OCI-LY1 (cell line): Measurements from ENCODE around the gene SLC46A1.
"Not testable (repeated sequence)": the region's sequence is repeated elsewhere in the genome, so short reads cannot be mapped to it uniquely, and the experiment has no call there.

Source experiments
- H2AFZ ChIP-seq: fragments of 200-600 bp; sonication (generic), shearing (Covaris generic); 2 replicates; pipeline ENCODE4 v1.6.0; 2014; ENCODE audit warnings: antibody characterized with exemption, mild to moderate bottlenecking, low read length
- H3F3A ChIP-seq: fragments of 200-600 bp; sonication (generic), shearing (Covaris generic); 2 replicates; pipeline ENCODE4 v1.6.0; 2014; ENCODE audit warnings: mild to moderate bottlenecking, antibody characterized with exemption, low read length, moderate library complexity; ENCODE audit not compliant: insufficient read depth
- H3K27ac ChIP-seq: fragments of 200-600 bp; sonication (generic); 2 replicates; pipeline ENCODE4 v1.5.1; 2014; ENCODE audit warnings: low read length, mixed run types, mild to moderate bottlenecking, low read depth; ENCODE audit not compliant: poor library complexity, severe bottlenecking
- H3K27me3 ChIP-seq: fragments of 200-600 bp; sonication (generic); 2 replicates; pipeline ENCODE4 v1.6.0; 2014; ENCODE audit warnings: antibody characterized with exemption, mild to moderate bottlenecking, low read length, moderate library complexity; ENCODE audit not compliant: insufficient read depth
- H3K36me3 ChIP-seq: fragments of 200-600 bp; sonication (generic); 2 replicates; pipeline ENCODE4 v1.6.1; 2014; ENCODE audit warnings: mild to moderate bottlenecking, antibody characterized with exemption, low read length, moderate library complexity, mixed read lengths; ENCODE audit not compliant: insufficient read depth
- H3K4me1 ChIP-seq: fragments of 200-600 bp; sonication (generic); 2 replicates; pipeline ENCODE4 v1.5.1; 2014; ENCODE audit warnings: mild to moderate bottlenecking, low read length, moderate library complexity; ENCODE audit not compliant: insufficient read depth, severe bottlenecking
- H3K4me2 ChIP-seq: fragments of 200-600 bp; sonication (generic), shearing (Covaris generic); 2 replicates; pipeline ENCODE4 v1.6.1; 2014; ENCODE audit warnings: low read length
- H3K4me3 ChIP-seq: fragments of 200-600 bp; sonication (generic); 2 replicates; pipeline ENCODE4 v1.5.1; 2014; ENCODE audit warnings: low read length, low read depth, mild to moderate bottlenecking, mixed read lengths; ENCODE audit not compliant: poor library complexity, severe bottlenecking
- H3K79me2 ChIP-seq: fragments of 200-600 bp; shearing (Covaris generic); 2 replicates; pipeline ENCODE4 v1.6.1; 2016; ENCODE audit warnings: mixed run types, low read length, mixed read lengths; ENCODE audit not compliant: insufficient read depth
- H3K9ac ChIP-seq: fragments of 200-600 bp; sonication (generic), shearing (Covaris generic); 2 replicates; pipeline ENCODE4 v1.6.1; 2014; ENCODE audit warnings: mild to moderate bottlenecking, low read length, mixed read lengths
- H3K9me2 ChIP-seq: fragments of 200-600 bp; sonication (generic), shearing (Covaris generic); 2 replicates; pipeline ENCODE4 v1.6.1; 2014; ENCODE audit warnings: low read depth, mild to moderate bottlenecking, low read length, mixed read lengths
- H3K9me3 ChIP-seq: fragments of 200-600 bp; shearing (Covaris generic); 2 replicates; pipeline ENCODE4 v1.6.1; 2014; ENCODE audit warnings: low read length, mixed read lengths
- H4K20me1 ChIP-seq: fragments of 200-600 bp; sonication (generic), shearing (Covaris generic); 2 replicates; pipeline ENCODE4 v1.6.0; 2016; ENCODE audit warnings: mild to moderate bottlenecking, low read length; ENCODE audit not compliant: insufficient read depth
- EZH2 ChIP-seq: fragments of 200-600 bp; sonication (generic), shearing (Covaris generic); IDR thresholded peaks from 2 replicates; pipeline ENCODE4 v1.8.0; 2017; ENCODE audit warnings: borderline replicate concordance, mixed run types, mild to moderate bottlenecking, antibody characterized with exemption, low read length, moderate library complexity, mixed read lengths
- TF ChIP-seq, protein P1 (sequence below): fragments of 200-600 bp; sonication (generic), shearing (Covaris generic); IDR thresholded peaks from 2 replicates; pipeline ENCODE4 v1.5.1; 2017; ENCODE audit warnings: mild to moderate bottlenecking, antibody characterized with exemption, low read length, moderate library complexity, mixed read lengths

The SLC46A1 gene

DNA sequence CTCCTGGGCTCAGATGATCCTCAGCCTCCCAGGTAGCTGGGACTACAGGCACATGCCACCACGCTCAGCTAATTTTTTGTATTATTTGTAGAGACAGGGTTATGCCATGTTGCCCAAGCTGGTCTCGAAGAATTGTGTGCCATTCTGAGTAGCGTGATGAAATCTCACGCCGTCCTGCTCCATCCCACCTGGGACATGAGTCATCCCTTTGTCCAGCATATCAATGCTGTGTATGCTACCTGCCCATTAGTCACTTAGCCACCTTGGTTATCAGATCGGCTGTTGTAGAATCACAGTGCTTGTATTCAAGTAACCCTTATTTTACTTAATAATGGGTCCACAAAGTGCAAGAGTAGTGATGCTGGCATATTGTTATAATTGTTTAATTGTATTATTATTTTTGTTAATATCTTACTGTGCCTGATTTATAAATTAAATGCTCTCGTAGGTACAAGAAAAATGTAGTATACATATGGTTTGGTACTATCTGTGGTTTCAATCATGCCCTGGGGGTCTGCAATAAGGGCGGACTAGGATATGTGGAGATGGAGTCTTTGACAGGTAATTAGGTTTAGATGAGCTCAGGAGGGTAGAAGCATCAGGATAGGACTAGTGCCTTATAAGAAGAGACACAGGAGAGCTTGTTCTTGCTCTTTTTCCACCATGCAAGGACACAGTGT is 40.8 kb upstream of the SLC46A1 start:
- Histone ChIP-seq H3K27ac (no peak overlapping the region), H2AFZ (no peak overlapping the region), H3K9ac (no peak overlapping the region), H3K27me3 (no peaks in the 10 kb centered on the region), H3K4me1 (no peaks in the 10 kb centered on the region), H3F3A (no peaks in the 10 kb centered on the region), H3K79me2 (no peaks in the 10 kb centered on the region), H3K9me3 (peaks cover 4% of the 10 kb centered on the region; the same call in 1 of the 2 replicates), H3K36me3 (no peaks in the 10 kb centered on the region), H3K4me3 (no peak overlapping the region), H3K9me2 (no peaks in the 10 kb centered on the region), H4K20me1 (no peaks in the 10 kb centered on the region), H3K4me2 (no peak overlapping the region)
- TF ChIP-seq, protein P1, sequence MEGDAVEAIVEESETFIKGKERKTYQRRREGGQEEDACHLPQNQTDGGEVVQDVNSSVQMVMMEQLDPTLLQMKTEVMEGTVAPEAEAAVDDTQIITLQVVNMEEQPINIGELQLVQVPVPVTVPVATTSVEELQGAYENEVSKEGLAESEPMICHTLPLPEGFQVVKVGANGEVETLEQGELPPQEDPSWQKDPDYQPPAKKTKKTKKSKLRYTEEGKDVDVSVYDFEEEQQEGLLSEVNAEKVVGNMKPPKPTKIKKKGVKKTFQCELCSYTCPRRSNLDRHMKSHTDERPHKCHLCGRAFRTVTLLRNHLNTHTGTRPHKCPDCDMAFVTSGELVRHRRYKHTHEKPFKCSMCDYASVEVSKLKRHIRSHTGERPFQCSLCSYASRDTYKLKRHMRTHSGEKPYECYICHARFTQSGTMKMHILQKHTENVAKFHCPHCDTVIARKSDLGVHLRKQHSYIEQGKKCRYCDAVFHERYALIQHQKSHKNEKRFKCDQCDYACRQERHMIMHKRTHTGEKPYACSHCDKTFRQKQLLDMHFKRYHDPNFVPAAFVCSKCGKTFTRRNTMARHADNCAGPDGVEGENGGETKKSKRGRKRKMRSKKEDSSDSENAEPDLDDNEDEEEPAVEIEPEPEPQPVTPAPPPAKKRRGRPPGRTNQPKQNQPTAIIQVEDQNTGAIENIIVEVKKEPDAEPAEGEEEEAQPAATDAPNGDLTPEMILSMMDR: no peak
- no peak for TF ChIP-seq EZH2

DNA sequence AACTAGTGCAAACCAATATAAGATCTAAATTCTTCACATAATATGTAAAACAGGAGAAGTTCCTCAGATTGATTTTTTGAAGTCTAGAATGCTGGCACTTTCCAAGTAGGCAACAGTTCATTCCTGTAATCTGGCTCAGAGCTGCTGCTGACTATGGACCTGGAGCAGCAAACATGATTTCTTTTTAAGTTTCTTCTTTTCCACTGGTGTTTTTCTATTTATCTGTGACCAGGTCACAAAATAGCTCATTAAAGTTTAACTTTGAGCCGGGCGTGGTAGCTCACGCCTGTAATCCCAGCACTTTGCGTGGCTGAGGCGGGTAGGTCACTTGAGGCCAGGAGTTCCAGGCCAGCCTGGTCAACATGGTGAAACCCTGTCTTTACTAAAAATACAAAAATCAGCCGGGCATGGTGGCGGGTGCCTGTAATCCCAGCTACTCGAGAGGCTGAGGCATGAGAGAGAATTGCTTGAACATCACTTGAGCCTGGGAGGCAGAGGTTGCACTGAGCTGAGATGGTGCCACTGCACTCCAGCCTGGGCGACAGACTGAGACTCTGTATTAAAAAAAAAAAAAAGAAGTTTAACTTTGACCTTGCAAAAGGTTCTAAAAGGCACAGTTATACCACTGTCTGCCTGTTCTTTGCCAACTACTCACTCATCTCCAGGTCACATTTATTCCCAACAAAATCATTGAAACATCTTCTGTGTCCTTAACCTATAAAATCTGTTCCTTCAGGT is 38.1 kb upstream of the SLC46A1 start:
- Histone ChIP-seq H2AFZ (no peak overlapping the region), H3K9me2 (no peaks in the 10 kb centered on the region), H3K27me3 (no peaks in the 10 kb centered on the region), H3K9ac (no peak overlapping the region), H3K36me3 (no peaks in the 10 kb centered on the region), H3K4me3 (no peak overlapping the region), H3F3A (no peaks in the 10 kb centered on the region), H3K4me1 (no peaks in the 10 kb centered on the region), H3K79me2 (no peaks in the 10 kb centered on the region), H3K27ac (no peak overlapping the region), H4K20me1 (no peaks in the 10 kb centered on the region), H3K9me3 (peaks cover 4% of the 10 kb centered on the region; the same call in 1 of the 2 replicates), H3K4me2 (no peak overlapping the region)
- no peak for TF ChIP-seq EZH2
- TF ChIP-seq, protein P1: no peak

DNA sequence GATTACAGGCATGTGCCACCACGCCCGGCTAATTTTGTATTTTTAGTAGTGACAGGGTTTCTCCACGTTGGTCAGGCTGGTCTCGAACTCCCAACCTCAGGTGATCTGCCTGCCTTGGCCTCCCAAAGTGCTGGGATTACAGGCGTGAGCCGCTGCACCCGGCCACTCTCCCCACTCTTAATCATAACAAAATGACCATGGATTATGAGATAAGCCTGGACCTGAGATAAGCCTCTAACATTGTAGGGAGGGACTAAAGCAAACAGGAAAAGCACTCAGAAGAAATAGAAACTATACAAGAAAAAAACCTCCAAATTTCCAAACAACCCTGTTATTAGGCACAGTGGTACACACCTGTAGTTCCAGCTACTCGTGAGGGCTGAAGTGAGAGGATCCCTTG is 28.3 kb upstream of the SLC46A1 start:
- H3K4me2 ChIP-seq, H2AFZ ChIP-seq, H3F3A ChIP-seq, H4K20me1 ChIP-seq, H3K27me3 ChIP-seq, H3K36me3 ChIP-seq, H3K9ac ChIP-seq, H3K9me2 ChIP-seq, H3K4me3 ChIP-seq, H3K9me3 ChIP-seq, H3K4me1 ChIP-seq, H3K27ac ChIP-seq, H3K79me2 ChIP-seq: not testable (repeated sequence)
